RWPE2 (cell line): ENCODE results near the gene RPS3A.

Experiments
- ATAC-seq: fragments of 200-7000 bp; cut with Tn5 transposase; 3 replicates; pipeline ENCODE4 v1.9.1; 2021; ENCODE audit warnings: low read depth
- DNase-seq: peaks from one replicate; pipeline ENCODE4 v3.0.0-alpha.2; 2020; ENCODE audit warnings: low spot score
- H3K27ac ChIP-seq: fragments of 450-650 bp; 2 replicates; pipeline ENCODE4 v1.5.1; 2017; ENCODE audit warnings: mild to moderate bottlenecking; ENCODE audit not compliant: poor library complexity, severe bottlenecking
- H3K27me3 ChIP-seq: fragments of 250-450 bp; sonication (Bioruptor Pico); 2 replicates; pipeline ENCODE4 v1.5.1; 2021; ENCODE audit warnings: mild to moderate bottlenecking, moderate library complexity; ENCODE audit not compliant: insufficient read depth, poor library complexity, severe bottlenecking
- H3K36me3 ChIP-seq: fragments of 250-450 bp; sonication (Bioruptor Pico); 2 replicates; pipeline ENCODE4 v1.5.1; 2020; ENCODE audit warnings: low read depth, mild to moderate bottlenecking, moderate library complexity
- H3K4me1 ChIP-seq: fragments of 250-450 bp; sonication (Bioruptor Pico); 2 replicates; pipeline ENCODE4 v1.5.1; 2021; ENCODE audit warnings: mild to moderate bottlenecking, moderate library complexity; ENCODE audit not compliant: insufficient read depth, poor library complexity, severe bottlenecking
- H3K4me3 ChIP-seq: fragments of 250-450 bp; sonication (Bioruptor Pico); 2 replicates; pipeline ENCODE4 v1.5.1; 2021; ENCODE audit warnings: mild to moderate bottlenecking, moderate library complexity; ENCODE audit not compliant: severe bottlenecking
- H3K9me3 ChIP-seq: fragments of 250-450 bp; sonication (Bioruptor Pico); 2 replicates; pipeline ENCODE4 v1.5.1; 2021; ENCODE audit warnings: mild to moderate bottlenecking, moderate library complexity; ENCODE audit not compliant: severe bottlenecking
- TF ChIP-seq, protein P1 (sequence below): fragments of 450-650 bp; IDR thresholded peaks from one replicate; pipeline ENCODE4 v1.5.1; 2017; ENCODE audit warnings: mild to moderate bottlenecking, moderate library complexity; ENCODE audit not compliant: poor library complexity, severe bottlenecking

Gene RPS3A

DNA sequence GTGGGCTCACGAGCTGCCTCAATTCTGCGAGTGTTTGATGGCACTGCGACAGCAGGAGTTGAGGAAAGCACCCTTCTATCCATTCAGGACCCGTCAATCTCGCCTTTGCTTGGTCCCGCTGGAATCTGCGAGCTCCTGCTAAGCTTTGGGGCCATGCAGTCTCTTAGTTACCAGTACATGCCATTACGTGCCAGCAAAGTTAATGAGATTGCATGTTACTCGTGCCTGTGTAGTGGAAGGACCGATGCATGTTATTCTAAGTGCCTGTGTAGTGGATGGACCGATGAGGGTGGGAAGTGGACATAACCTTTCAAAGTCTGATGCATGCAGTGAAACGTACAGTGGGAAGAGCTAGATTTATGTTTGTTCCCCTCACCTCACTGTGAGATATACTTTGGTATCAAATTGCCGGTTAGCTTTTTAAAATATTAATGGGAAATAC lies 569 bp downstream of the RPS3A start:
- H3K27me3 ChIP-seq: no peaks in the 10 kb centered on the region
- H3K9me3 ChIP-seq: no peaks in the 10 kb centered on the region
- H3K27ac ChIP-seq: peak overlapping the region; percentile 80
- H3K36me3 ChIP-seq: peaks cover 53% of the 10 kb centered on the region
- DNase-seq (no peak), ATAC-seq (no peak)
- H3K4me3 ChIP-seq: peak overlapping the region; percentile 77
- TF ChIP-seq, protein P1, sequence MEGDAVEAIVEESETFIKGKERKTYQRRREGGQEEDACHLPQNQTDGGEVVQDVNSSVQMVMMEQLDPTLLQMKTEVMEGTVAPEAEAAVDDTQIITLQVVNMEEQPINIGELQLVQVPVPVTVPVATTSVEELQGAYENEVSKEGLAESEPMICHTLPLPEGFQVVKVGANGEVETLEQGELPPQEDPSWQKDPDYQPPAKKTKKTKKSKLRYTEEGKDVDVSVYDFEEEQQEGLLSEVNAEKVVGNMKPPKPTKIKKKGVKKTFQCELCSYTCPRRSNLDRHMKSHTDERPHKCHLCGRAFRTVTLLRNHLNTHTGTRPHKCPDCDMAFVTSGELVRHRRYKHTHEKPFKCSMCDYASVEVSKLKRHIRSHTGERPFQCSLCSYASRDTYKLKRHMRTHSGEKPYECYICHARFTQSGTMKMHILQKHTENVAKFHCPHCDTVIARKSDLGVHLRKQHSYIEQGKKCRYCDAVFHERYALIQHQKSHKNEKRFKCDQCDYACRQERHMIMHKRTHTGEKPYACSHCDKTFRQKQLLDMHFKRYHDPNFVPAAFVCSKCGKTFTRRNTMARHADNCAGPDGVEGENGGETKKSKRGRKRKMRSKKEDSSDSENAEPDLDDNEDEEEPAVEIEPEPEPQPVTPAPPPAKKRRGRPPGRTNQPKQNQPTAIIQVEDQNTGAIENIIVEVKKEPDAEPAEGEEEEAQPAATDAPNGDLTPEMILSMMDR: no peak
- H3K4me1 ChIP-seq: peaks cover 13% of the 10 kb centered on the region

DNA sequence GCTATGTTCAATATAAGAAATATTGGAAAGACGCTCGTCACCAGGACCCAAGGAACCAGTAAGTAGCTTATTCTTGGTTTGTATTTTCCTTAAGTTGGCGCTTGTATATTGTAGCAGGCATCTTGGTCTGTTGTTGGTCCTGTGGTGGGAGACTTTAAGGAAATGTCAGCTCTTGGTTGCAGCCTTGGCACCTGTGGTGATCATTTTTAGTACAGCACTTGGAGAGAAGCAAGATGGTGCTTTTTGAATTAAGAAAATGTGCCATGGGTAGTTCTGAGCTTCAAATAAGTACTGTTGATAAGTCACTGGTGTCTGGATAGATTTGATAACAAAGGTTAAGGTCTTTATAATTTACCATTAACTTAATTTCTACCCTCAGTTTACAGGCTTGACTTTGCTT lies 1.1 kb downstream of the RPS3A start:
- TF ChIP-seq, protein P1: no peak

GRCh38 chr4:151103758-151104157 lies 4.3 kb downstream of the RPS3A start:
- peaks cover 85% of the 10 kb centered on the region for H3K36me3 ChIP-seq
- no peak overlapping the region for H3K4me3 ChIP-seq
- no peak for ATAC-seq
- no peak overlapping the region for H3K27ac ChIP-seq
- TF ChIP-seq, protein P1: no peak
- no peak for DNase-seq
- peaks cover 13% of the 10 kb centered on the region for H3K4me1 ChIP-seq
- H3K9me3 ChIP-seq: no peaks in the 10 kb centered on the region
- H3K27me3 ChIP-seq: no peaks in the 10 kb centered on the region

More for the DNA sequence above, 1.1 kb downstream of the RPS3A start:
- H3K9me3 ChIP-seq: no peaks in the 10 kb centered on the region
- peak overlapping the region; percentile 77 for H3K4me3 ChIP-seq
- peak overlapping the region; percentile 80 for H3K27ac ChIP-seq
- peaks cover 58% of the 10 kb centered on the region for H3K36me3 ChIP-seq
- H3K27me3 ChIP-seq: no peaks in the 10 kb centered on the region
- no peak for DNase-seq
- ATAC-seq: no peak
- peaks cover 13% of the 10 kb centered on the region for H3K4me1 ChIP-seq

DNA sequence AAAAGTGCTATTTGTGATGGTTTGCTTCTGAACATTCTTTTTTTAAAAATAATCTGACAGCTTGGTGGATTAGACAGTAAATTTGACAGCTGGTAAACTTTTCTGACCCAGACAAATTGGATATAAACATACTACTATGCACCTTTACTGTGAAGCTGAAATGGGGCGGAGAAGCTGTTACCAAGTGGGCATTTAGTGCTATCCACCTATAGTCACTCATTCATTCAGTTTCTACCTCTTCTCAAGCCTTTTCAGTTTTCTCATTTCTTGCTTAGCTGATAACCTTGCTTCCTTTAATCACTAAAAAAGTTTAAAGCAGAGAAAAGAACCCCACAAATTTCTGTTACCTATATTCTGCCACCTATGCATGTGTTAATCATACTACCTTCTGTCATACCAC lies 5.2 kb downstream of the RPS3A start:
- ATAC-seq (no peak), DNase-seq (no peak)
- TF ChIP-seq, protein P1: no peak
- Histone ChIP-seq H3K27ac (no peak overlapping the region), H3K27me3 (no peaks in the 10 kb centered on the region), H3K9me3 (no peaks in the 10 kb centered on the region), H3K36me3 (peaks cover 90% of the 10 kb centered on the region), H3K4me3 (no peak overlapping the region), H3K4me1 (peaks cover 13% of the 10 kb centered on the region)

GRCh38 chr4:151105454-151106032 lies 6.1 kb downstream of the RPS3A start:
- no peak for DNase-seq

More at GRCh38 chr4:151105454-151106032, 6.1 kb downstream of the RPS3A start:
- H3K36me3 ChIP-seq: peaks cover 81% of the 10 kb centered on the region
- TF ChIP-seq, protein P1: no peak
- H3K4me3 ChIP-seq: no peak overlapping the region
- H3K27me3 ChIP-seq: no peaks in the 10 kb centered on the region
- peaks cover 13% of the 10 kb centered on the region for H3K4me1 ChIP-seq
- no peak overlapping the region for H3K27ac ChIP-seq
- H3K9me3 ChIP-seq: no peaks in the 10 kb centered on the region
- peak; percentile 39 for ATAC-seq
